HCT116 (cell line): ENCODE results near the gene TMEM266. TPM values are rescaled to one million over a fixed set of nuclear protein-coding genes. Genes with fewer than 3 reads are reported as not detected.

Source experiments
- ATAC-seq: fragments of 200-7000 bp; cut with Tn5 transposase; 2 replicates; pipeline ENCODE4 v1.9.1; 2020; ENCODE audit warnings: mild to moderate bottlenecking, moderate library complexity
- BruUV-seq: library from RNA; stranded (reverse); fragments of 400-500 nt; replicated peaks from 2 replicates; lab custom pipeline; 2021; lab: Mats Ljungman, UMichigan
- CTCF ChIA-PET: fragments of 300-600 bp; sonication (Branson Sonifier 250); formaldehyde crosslinking; loops from one replicate; lab custom pipeline; 2021; ENCODE audit warnings: antibody characterized with exemption; lab: Charles Lee
- POLR2A ChIA-PET: fragments of 300-600, 350-600 bp; sonication (Branson Sonifier 250); formaldehyde crosslinking; loops from one replicate; lab custom pipeline; 2021; ENCODE audit warnings: antibody characterized with exemption; lab: Charles Lee
- RAD21 ChIA-PET, 2 experiments: fragments of 300-600 bp; sonication (Branson Sonifier 250); formaldehyde crosslinking; loops; one replicate each; lab custom pipeline; 2023; ENCODE audit warnings: low total read pairs in 2 of 2; ENCODE audit not compliant: uncharacterized antibody in 2 of 2, unreplicated experiment in 2 of 2, low non-redundant PET in 1 of 2; lab: Charles Lee
- DNase-seq: peaks from one replicate; pipeline ENCODE4 v3.0.0-alpha.2; 2010; ENCODE audit warnings: low read depth, low spot score
- H2AFZ ChIP-seq: fragments of 200-600 bp; shearing (Covaris generic), sonication (generic); 2 replicates; pipeline ENCODE4 v1.6.1; 2017; ENCODE audit warnings: low read depth, mixed run types, mixed read lengths, antibody characterized with exemption, low read length; ENCODE audit not compliant: poor library complexity, severe bottlenecking
- H3K27ac ChIP-seq: 2 replicates; pipeline ENCODE4 v1.5.1; 2012; ENCODE audit warnings: low read depth, low read length
- H3K27me3 ChIP-seq: fragments of 200-600 bp; sonication (generic); 2 replicates; pipeline ENCODE4 v1.6.1; 2016; ENCODE audit warnings: mixed run types, low read length, mixed read lengths; ENCODE audit not compliant: insufficient read depth
- H3K36me3 ChIP-seq, 2 experiments: fragments of 200-500 bp in 1 of 2; fragments of 200-600 bp in 1 of 2; sonication (Bioruptor generic) in 1 of 2; sonication (generic) in 1 of 2; 2 replicates each; pipeline versions ENCODE4 v1.5.1 to v1.6.1; 2014 to 2016; ENCODE audit warnings: low read length in 2 of 2, inconsistent platforms in 1 of 2, mixed read lengths in 1 of 2, mixed run types in 1 of 2; ENCODE audit not compliant: insufficient read depth in 2 of 2, control insufficient read depth in 1 of 2
- H3K4me1 ChIP-seq, 2 experiments: fragments of 200-600 bp in 1 of 2; sonication (generic) in 1 of 2; 2 replicates each; pipeline versions ENCODE4 v1.5.1 to v1.6.1; 2012 to 2017; ENCODE audit warnings: low read length in 2 of 2, inconsistent platforms in 1 of 2, mild to moderate bottlenecking in 1 of 2, mixed read lengths in 1 of 2, mixed run types in 1 of 2, moderate library complexity in 1 of 2; ENCODE audit not compliant: insufficient read depth in 2 of 2, control insufficient read depth in 1 of 2
- H3K4me2 ChIP-seq: fragments of 200-600 bp; sonication (generic); 2 replicates; pipeline ENCODE4 v1.6.1; 2017; ENCODE audit warnings: mixed run types, low read length, mixed read lengths
- H3K4me3 ChIP-seq, 2 experiments: fragments of 200-600 bp in 1 of 2; sonication (generic) in 1 of 2; replicated peaks in 1 of 2; 2 replicates each; pipeline ENCODE4 v1.5.1; 2011 to 2016; ENCODE audit warnings: low read length in 2 of 2, control low read depth in 1 of 2, low read depth in 1 of 2, mild to moderate bottlenecking in 1 of 2, mixed read lengths in 1 of 2, mixed run types in 1 of 2
- H3K79me2 ChIP-seq: fragments of 200-600 bp; sonication (generic); 2 replicates; pipeline ENCODE4 v1.6.1; 2017; ENCODE audit warnings: mild to moderate bottlenecking, mixed run types, low read length, moderate library complexity, mixed read lengths; ENCODE audit not compliant: insufficient read depth
- H3K9ac ChIP-seq: fragments of 200-600 bp; sonication (generic); 2 replicates; pipeline ENCODE4 v1.6.1; 2016; ENCODE audit warnings: low read length, mixed read lengths
- H3K9me2 ChIP-seq: fragments of 200-600 bp; sonication (generic), shearing (Covaris generic); 2 replicates; pipeline ENCODE4 v1.6.1; 2017; ENCODE audit warnings: mixed run types, mild to moderate bottlenecking, moderate library complexity; ENCODE audit not compliant: insufficient read depth
- H3K9me3 ChIP-seq, 2 experiments: fragments of 200-500 bp in 1 of 2; fragments of 200-600 bp in 1 of 2; sonication (Bioruptor generic) in 1 of 2; sonication (generic) in 1 of 2; 2 replicates each; pipeline ENCODE4 v1.6.1; 2014 to 2017; ENCODE audit warnings: low read length in 2 of 2, mixed read lengths in 2 of 2, inconsistent platforms in 1 of 2, low read depth in 1 of 2, mild to moderate bottlenecking in 1 of 2, mixed run types in 1 of 2, moderate library complexity in 1 of 2; ENCODE audit not compliant: control insufficient read depth in 1 of 2, insufficient read depth in 1 of 2
- H4K20me1 ChIP-seq: fragments of 200-600 bp; sonication (generic), shearing (Covaris generic); 2 replicates; pipeline ENCODE4 v1.6.1; 2017; ENCODE audit warnings: mixed run types, mild to moderate bottlenecking, moderate library complexity; ENCODE audit not compliant: insufficient read depth
- CBX3 ChIP-seq: IDR thresholded peaks from 2 replicates; pipeline ENCODE4 v1.6.1; 2012; ENCODE audit warnings: low read depth
- CEBPB ChIP-seq: IDR thresholded peaks from 2 replicates; pipeline ENCODE4 v1.6.1; 2012; ENCODE audit warnings: low read depth
- ELF1 ChIP-seq: IDR thresholded peaks from 2 replicates; pipeline ENCODE4 v1.6.1; 2012; ENCODE audit warnings: low read depth, borderline replicate concordance
- EZH2 ChIP-seq: fragments of 200-600 bp; sonication (generic); IDR thresholded peaks from 2 replicates; pipeline ENCODE4 v1.6.1; 2017; ENCODE audit warnings: antibody characterized with exemption, mixed run types
- EZH2phosphoT487 ChIP-seq: fragments of 200-600 bp; IDR thresholded peaks from 2 replicates; pipeline ENCODE4 v1.6.1; 2018; ENCODE audit warnings: antibody characterized with exemption, borderline replicate concordance
- FOSL1 ChIP-seq: IDR thresholded peaks from 2 replicates; pipeline ENCODE4 v1.6.1; 2012; ENCODE audit warnings: low read depth
- POLR2AphosphoS5 ChIP-seq: IDR thresholded peaks from 2 replicates; pipeline ENCODE4 v1.6.1; 2011; ENCODE audit warnings: mild to moderate bottlenecking, low read depth, low read length, moderate library complexity
- SIN3A ChIP-seq: IDR thresholded peaks from 2 replicates; pipeline ENCODE4 v1.6.1; 2012; ENCODE audit warnings: low read depth
- SP1 ChIP-seq: IDR thresholded peaks from 2 replicates; pipeline ENCODE4 v1.6.1; 2012; ENCODE audit warnings: low read depth
- SRF ChIP-seq: IDR thresholded peaks from 2 replicates; pipeline ENCODE4 v1.6.1; 2012; ENCODE audit warnings: low read depth
- ZFX ChIP-seq: fragments of 450-650 bp; IDR thresholded peaks from 2 replicates; pipeline ENCODE4 v1.6.1; 2017
- ZNF274 ChIP-seq: fragments of 200-500 bp; sonication (Bioruptor generic); IDR thresholded peaks from 2 replicates; pipeline ENCODE4 v1.6.1; 2014; ENCODE audit warnings: mild to moderate bottlenecking, low read depth, low read length, inconsistent platforms
- intact Hi-C: fragments of 100-400 bp; cut with micrococcal nuclease; formaldehyde crosslinking; loops from 2 replicates; pipeline ENCODE4 v1.10.0; 2022
- total RNA-seq: library from RNA; stranded (reverse); gene quantifications from one replicate; pipeline ENCODE4 v1.2.1, GENCODE V29; 2021; ENCODE audit not compliant: unreplicated experiment
- TF ChIP-seq, protein P1 (sequence below): IDR thresholded peaks from 2 replicates; pipeline ENCODE4 v1.6.1; 2012
- TF ChIP-seq, protein P2 (sequence below), 3 experiments: fragments of 200-600 bp in 1 of 3; sonication (generic) in 1 of 3; IDR thresholded peaks in 2 of 3; conservative IDR thresholded peaks in 1 of 3; 2 replicates each; pipeline ENCODE4 v1.5.1; 2012 to 2017; ENCODE audit warnings: low read depth in 2 of 3, low read length in 2 of 3, antibody characterized with exemption in 1 of 3, borderline replicate concordance in 1 of 3, control low read depth in 1 of 3, mild to moderate bottlenecking in 1 of 3, mixed read lengths in 1 of 3, mixed run types in 1 of 3, moderate library complexity in 1 of 3; ENCODE audit not compliant: insufficient read depth in 1 of 3
- TF ChIP-seq, protein P3 (sequence below): IDR thresholded peaks from 2 replicates; pipeline ENCODE4 v1.6.1; 2012
- TF ChIP-seq, protein P4 (sequence below): IDR thresholded peaks from 2 replicates; pipeline ENCODE4 v1.6.1; 2011; ENCODE audit warnings: mild to moderate bottlenecking, low read length, moderate library complexity; ENCODE audit not compliant: insufficient replicate concordance; ENCODE audit errors: extremely low read depth

TMEM266 gene
- total RNA-seq, 1 experiment from 2014 or later: 0.91 TPM

DNA sequence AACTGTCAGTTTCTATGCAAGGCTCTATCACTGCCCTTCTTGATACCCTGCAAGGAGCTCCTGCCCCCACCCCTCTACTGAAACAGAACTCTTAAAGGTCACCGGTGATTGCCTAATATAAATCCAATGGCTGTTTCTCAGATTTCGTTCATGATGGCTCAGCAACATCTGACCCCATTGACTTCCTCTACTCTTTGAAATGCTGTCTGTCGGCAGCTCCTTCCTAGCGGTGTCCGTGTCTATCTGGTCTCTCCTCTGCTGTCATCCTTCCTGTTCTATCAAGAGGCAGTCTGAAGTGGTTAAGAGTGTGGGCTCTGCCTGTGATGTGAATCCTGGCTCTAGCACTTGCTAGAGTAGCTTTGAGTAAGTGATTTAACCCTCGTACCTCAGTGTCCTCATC, 5.5 kb downstream of the TMEM266 start:
- H3K79me2 ChIP-seq: no peaks in the 10 kb centered on the region
- CTCF ChIA-PET: interaction anchor here (1.1 kb wide), 1 partner anchor 8 kb away, joined by 6 read pairs; no protein-coding TSS in a partner anchor
- DNase-seq (no peak), ATAC-seq (no peak)
- peaks cover 22% of the 10 kb centered on the region for H3K27me3 ChIP-seq
- peaks cover 0 to 3% of the 10 kb centered on the region in 2 experiments; a peak in 1 of 4 replicates for H3K4me1 ChIP-seq
- H3K36me3 ChIP-seq: no peaks in the 10 kb centered on the region
- no peak overlapping the region for H3K4me2 ChIP-seq
- no peak overlapping the region for H3K4me3 ChIP-seq
- POLR2A ChIA-PET: no interaction called here
- intact Hi-C loops: no loop called here
- no peak overlapping the region for H2AFZ ChIP-seq
- no peaks in the 10 kb centered on the region for H4K20me1 ChIP-seq
- RAD21 ChIA-PET: no interaction called here
- no TSS peak for BruUV-seq
- H3K9me2 ChIP-seq: no peaks in the 10 kb centered on the region
- no peak overlapping the region for H3K27ac ChIP-seq
- no peak overlapping the region for H3K9ac ChIP-seq
- TF ChIP-seq SRF (no peak), EZH2phosphoT487 (no peak)
- no peaks in the 10 kb centered on the region for H3K9me3 ChIP-seq

DNA sequence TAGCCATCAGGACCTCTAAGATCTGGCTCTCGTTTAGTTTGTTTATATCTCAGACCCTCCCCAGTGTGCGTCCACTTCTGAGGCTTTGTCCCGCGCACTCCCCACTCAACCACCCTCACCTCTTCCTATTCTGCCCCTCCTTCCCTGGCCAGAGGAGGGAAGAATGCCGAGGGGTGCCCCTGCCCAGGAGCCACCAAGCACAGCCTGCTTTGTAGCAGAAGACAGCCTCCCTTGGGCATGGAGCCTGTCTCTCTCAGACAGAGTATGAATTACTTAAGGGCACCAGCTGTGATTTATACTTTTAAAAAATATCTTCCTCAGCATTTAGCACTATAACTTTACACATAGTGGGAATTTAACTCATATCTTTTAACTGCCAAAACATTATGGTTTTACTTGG, 6.0 kb downstream of the TMEM266 start:
- Histone ChIP-seq H3K9ac (no peak overlapping the region), H3K4me2 (no peak overlapping the region), H3K9me3 (no peaks in the 10 kb centered on the region), H3K27me3 (peaks cover 22% of the 10 kb centered on the region), H3K4me3 (no peak overlapping the region), H3K79me2 (no peaks in the 10 kb centered on the region), H3K27ac (no peak overlapping the region), H2AFZ (no peak overlapping the region), H3K36me3 (no peaks in the 10 kb centered on the region), H3K9me2 (no peaks in the 10 kb centered on the region), H3K4me1 (no peaks in the 10 kb centered on the region), H4K20me1 (no peaks in the 10 kb centered on the region)
- DNase-seq (no peak), ATAC-seq (no peak)
- POLR2A ChIA-PET: no interaction called here
- no TSS peak for BruUV-seq
- intact Hi-C loops: no loop called here
- RAD21 ChIA-PET: no interaction called here
- CTCF ChIA-PET: no interaction called here
- TF ChIP-seq, protein P1, sequence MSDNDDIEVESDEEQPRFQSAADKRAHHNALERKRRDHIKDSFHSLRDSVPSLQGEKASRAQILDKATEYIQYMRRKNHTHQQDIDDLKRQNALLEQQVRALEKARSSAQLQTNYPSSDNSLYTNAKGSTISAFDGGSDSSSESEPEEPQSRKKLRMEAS: no peak
- TF ChIP-seq SRF: no peak
- no peak for TF ChIP-seq ZFX
- no peak for TF ChIP-seq ZNF274
- TF ChIP-seq EZH2: no peak
- TF ChIP-seq, protein P2, sequence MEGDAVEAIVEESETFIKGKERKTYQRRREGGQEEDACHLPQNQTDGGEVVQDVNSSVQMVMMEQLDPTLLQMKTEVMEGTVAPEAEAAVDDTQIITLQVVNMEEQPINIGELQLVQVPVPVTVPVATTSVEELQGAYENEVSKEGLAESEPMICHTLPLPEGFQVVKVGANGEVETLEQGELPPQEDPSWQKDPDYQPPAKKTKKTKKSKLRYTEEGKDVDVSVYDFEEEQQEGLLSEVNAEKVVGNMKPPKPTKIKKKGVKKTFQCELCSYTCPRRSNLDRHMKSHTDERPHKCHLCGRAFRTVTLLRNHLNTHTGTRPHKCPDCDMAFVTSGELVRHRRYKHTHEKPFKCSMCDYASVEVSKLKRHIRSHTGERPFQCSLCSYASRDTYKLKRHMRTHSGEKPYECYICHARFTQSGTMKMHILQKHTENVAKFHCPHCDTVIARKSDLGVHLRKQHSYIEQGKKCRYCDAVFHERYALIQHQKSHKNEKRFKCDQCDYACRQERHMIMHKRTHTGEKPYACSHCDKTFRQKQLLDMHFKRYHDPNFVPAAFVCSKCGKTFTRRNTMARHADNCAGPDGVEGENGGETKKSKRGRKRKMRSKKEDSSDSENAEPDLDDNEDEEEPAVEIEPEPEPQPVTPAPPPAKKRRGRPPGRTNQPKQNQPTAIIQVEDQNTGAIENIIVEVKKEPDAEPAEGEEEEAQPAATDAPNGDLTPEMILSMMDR (IDR thresholded peaks at IDR 0.05 in 2 of 3, conservative IDR thresholded peaks at IDR 0.05 in 1 of 3; ENCODE audit: borderline replicate concordance in 1 of 3, insufficient read depth in 1 of 3, low read depth in 2 of 3, low read length in 2 of 3): no peak
- TF ChIP-seq SP1: no peak
- TF ChIP-seq POLR2AphosphoS5: no peak
- no peak for TF ChIP-seq CBX3
- TF ChIP-seq FOSL1: no peak
- no peak for TF ChIP-seq SIN3A
- TF ChIP-seq, protein P3, sequence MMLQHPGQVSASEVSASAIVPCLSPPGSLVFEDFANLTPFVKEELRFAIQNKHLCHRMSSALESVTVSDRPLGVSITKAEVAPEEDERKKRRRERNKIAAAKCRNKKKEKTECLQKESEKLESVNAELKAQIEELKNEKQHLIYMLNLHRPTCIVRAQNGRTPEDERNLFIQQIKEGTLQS: no peak
- TF ChIP-seq, protein P4, sequence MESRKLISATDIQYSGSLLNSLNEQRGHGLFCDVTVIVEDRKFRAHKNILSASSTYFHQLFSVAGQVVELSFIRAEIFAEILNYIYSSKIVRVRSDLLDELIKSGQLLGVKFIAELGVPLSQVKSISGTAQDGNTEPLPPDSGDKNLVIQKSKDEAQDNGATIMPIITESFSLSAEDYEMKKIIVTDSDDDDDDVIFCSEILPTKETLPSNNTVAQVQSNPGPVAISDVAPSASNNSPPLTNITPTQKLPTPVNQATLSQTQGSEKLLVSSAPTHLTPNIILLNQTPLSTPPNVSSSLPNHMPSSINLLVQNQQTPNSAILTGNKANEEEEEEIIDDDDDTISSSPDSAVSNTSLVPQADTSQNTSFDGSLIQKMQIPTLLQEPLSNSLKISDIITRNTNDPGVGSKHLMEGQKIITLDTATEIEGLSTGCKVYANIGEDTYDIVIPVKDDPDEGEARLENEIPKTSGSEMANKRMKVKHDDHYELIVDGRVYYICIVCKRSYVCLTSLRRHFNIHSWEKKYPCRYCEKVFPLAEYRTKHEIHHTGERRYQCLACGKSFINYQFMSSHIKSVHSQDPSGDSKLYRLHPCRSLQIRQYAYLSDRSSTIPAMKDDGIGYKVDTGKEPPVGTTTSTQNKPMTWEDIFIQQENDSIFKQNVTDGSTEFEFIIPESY: no peak
- TF ChIP-seq ELF1: no peak
- TF ChIP-seq CEBPB: no peak
